Suprapubic skin (tissue), 4 donors: ENCODE data around the gene ANKRD28. TPM values are rescaled to one million over a fixed set of nuclear protein-coding genes. Genes with fewer than 3 reads are reported as not detected.

Experiments
- DNase-seq, 2 donors: peaks; one replicate each; pipeline ENCODE4 v3.0.0-alpha.2; 2019; ENCODE audit warnings: low spot score in 2 of 2
- H3K27ac ChIP-seq: fragments of 200-600 bp; sonication (generic); one replicate; pipeline ENCODE4 v1.5.1; 2019
- H3K27me3 ChIP-seq: fragments of 200-600 bp; sonication (generic); one replicate; pipeline ENCODE4 v1.5.1; 2019
- H3K36me3 ChIP-seq: fragments of 200-600 bp; sonication (generic); one replicate; pipeline ENCODE4 v1.5.1; 2019
- H3K4me1 ChIP-seq: fragments of 200-600 bp; sonication (generic); one replicate; pipeline ENCODE4 v1.5.1; 2019
- H3K4me3 ChIP-seq: fragments of 200-600 bp; sonication (generic); one replicate; pipeline ENCODE4 v1.5.1; 2019; ENCODE audit warnings: mild to moderate bottlenecking
- H3K9me3 ChIP-seq: fragments of 200-600 bp; sonication (generic); one replicate; pipeline ENCODE4 v1.5.1; 2019
- CTCF ChIP-seq, 2 donors: fragments of 200-600 bp in 1 of 2; fragments of 450-650 bp in 1 of 2; sonication (generic) in 1 of 2; IDR thresholded peaks; one replicate each; pipeline ENCODE4 v1.5.1; 2016 to 2019; ENCODE audit warnings: antibody characterized with exemption in 2 of 2, mild to moderate bottlenecking in 1 of 2, moderate library complexity in 1 of 2
- EP300 ChIP-seq: sonication (generic); formaldehyde crosslinking; IDR thresholded peaks from one replicate; pipeline ENCODE4 v1.6.1; 2017; ENCODE audit warnings: antibody characterized with exemption
- POLR2A ChIP-seq, 2 donors: fragments of 450-650 bp; IDR thresholded peaks; one replicate each; pipeline ENCODE4 v1.6.1; 2017; ENCODE audit warnings: antibody characterized with exemption in 2 of 2, mild to moderate bottlenecking in 2 of 2, moderate library complexity in 2 of 2
- POLR2AphosphoS5 ChIP-seq, 3 donors: sonication (generic); formaldehyde crosslinking; IDR thresholded peaks; one replicate each; pipeline ENCODE4 v1.6.1; 2017; ENCODE audit warnings: antibody characterized with exemption in 3 of 3
- WGBS: methylation state at CpG from one replicate; pipeline ENCODE4 v1.1.5; 2018; 5-methylcytosine and 5-hydroxymethylcytosine counted together
- total RNA-seq, 4 donors: library from RNA; depleted of rRNA; stranded (reverse); fragments of >200 nt; gene quantifications; one replicate each; pipeline ENCODE4 v1.1.0, GENCODE V29; 2016

ANKRD28 gene
- total RNA-seq, 4 donors from 2014 or later: 24.4 to 62.3 (median 48.3) TPM

- TF ChIP-seq POLR2AphosphoS5 (IDR thresholded peaks at IDR 0.05) (no peak), POLR2A (IDR thresholded peaks at IDR 0.05) (no peak), EP300 (no peak), CTCF (IDR thresholded peaks at IDR 0.05) (no peak)
- 92% methylated on average over 2 of the region's 2 CpGs for WGBS
- no peak overlapping the region for H3K4me3 ChIP-seq
Observed at GRCh38 chr3:15839568-15839967, 41.8 kb upstream of the ANKRD28 start.

DNA sequence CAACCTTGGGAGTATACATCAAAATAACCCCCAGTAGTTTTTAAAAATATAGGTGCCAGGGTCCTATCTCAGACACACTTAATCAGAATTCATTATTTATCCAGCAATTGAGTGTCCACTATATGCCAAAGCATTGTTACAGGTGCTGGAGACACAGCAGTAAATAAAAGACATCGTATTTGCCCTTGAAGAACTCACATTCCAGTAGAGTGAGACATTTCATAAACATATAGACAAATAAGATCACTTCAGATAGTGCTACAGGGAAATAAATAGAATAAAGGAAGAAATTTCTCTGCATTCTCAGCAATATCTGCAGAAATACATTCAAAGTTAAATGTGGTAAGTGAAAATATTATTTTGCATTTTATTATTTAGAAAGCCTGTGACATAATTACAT is 34.1 kb upstream of the ANKRD28 start:
- H3K4me1 ChIP-seq: no peaks in the 10 kb centered on the region
- H3K27ac ChIP-seq: no peak overlapping the region
- H3K4me3 ChIP-seq: no peak overlapping the region
- H3K36me3 ChIP-seq: no peaks in the 10 kb centered on the region
- H3K27me3 ChIP-seq: no peaks in the 10 kb centered on the region
- TF ChIP-seq POLR2A (IDR thresholded peaks at IDR 0.05): no peak
- no peak for TF ChIP-seq POLR2AphosphoS5 (IDR thresholded peaks at IDR 0.05)
- TF ChIP-seq EP300: no peak
- TF ChIP-seq CTCF (IDR thresholded peaks at IDR 0.05): no peak
- no peak for DNase-seq
- H3K9me3 ChIP-seq: no peaks in the 10 kb centered on the region
- WGBS: 72% methylated on average over 1 of the region's 1 CpG

More at GRCh38 chr3:15839568-15839967, 41.8 kb upstream of the ANKRD28 start:
- no peak for DNase-seq
- no peak overlapping the region for H3K27ac ChIP-seq
- H3K4me1 ChIP-seq: no peaks in the 10 kb centered on the region
- no peaks in the 10 kb centered on the region for H3K27me3 ChIP-seq
- H3K36me3 ChIP-seq: no peaks in the 10 kb centered on the region
- no peaks in the 10 kb centered on the region for H3K9me3 ChIP-seq

- TF ChIP-seq EP300: no peak
- TF ChIP-seq CTCF (IDR thresholded peaks at IDR 0.05): no peak
- TF ChIP-seq POLR2AphosphoS5 (IDR thresholded peaks at IDR 0.05): no peak
- TF ChIP-seq POLR2A (IDR thresholded peaks at IDR 0.05): no peak
- 73% methylated on average over 4 of the region's 4 CpGs for WGBS
- Histone ChIP-seq H3K4me3 (no peak overlapping the region), H3K9me3 (no peaks in the 10 kb centered on the region), H3K27me3 (no peaks in the 10 kb centered on the region), H3K27ac (no peak overlapping the region), H3K36me3 (no peaks in the 10 kb centered on the region), H3K4me1 (peaks cover 11% of the 10 kb centered on the region)
- DNase-seq: no peak
Observed at GRCh38 chr3:15825016-15825415, 27.2 kb upstream of the ANKRD28 start.

DNA sequence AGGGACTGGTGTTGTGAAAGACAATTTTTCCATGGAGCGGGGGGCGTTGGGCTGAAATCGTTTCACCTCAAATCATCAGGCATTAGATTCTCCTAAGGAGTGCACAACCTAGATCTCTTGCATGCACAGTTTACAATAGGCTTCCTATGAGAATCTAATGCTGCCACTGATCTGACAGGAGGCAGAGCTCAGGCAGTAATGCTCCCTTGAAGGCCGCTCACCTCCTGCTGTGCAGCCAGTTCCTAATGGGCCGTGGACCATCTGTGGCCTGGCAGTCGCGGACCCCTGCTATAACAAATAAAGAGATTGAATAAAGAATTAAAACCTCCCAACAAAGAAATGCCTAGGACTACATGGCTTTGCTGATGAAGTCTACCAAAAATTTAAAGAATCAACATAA is 25.3 kb upstream of the ANKRD28 start:
- no peaks in the 10 kb centered on the region for H3K36me3 ChIP-seq
- no peaks in the 10 kb centered on the region for H3K9me3 ChIP-seq
- TF ChIP-seq CTCF (IDR thresholded peaks at IDR 0.05) (no peak), POLR2A (IDR thresholded peaks at IDR 0.05) (no peak), POLR2AphosphoS5 (IDR thresholded peaks at IDR 0.05) (no peak), EP300 (no peak)
- peaks cover 11% of the 10 kb centered on the region for H3K4me1 ChIP-seq
- H3K27ac ChIP-seq: no peak overlapping the region
- DNase-seq: no peak
- no peaks in the 10 kb centered on the region for H3K27me3 ChIP-seq
- WGBS: 89% methylated on average over 7 of the region's 7 CpGs
- no peak overlapping the region for H3K4me3 ChIP-seq

DNA sequence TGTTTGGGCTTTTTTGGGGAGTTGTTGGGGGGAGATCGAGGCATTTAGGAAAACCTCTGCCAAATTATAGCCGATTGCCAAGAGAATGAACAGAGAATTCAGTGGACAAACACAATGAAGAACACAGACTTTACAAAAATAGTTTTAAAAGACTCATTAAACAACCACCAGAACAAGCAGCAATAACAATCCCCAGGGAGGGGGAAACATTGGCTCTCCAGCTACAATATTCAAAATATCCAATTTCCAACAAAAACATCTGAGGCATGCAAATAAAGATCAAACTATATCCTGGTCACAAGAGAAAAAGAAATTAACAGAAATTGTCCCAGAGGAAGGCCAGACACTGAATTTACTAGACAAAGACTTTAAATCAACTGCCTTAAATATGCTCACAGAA is 24.5 kb upstream of the ANKRD28 start:
- 70% methylated on average over 2 of the region's 2 CpGs for WGBS
- no peak for DNase-seq
- H3K27me3 ChIP-seq: no peaks in the 10 kb centered on the region
- no peak overlapping the region for H3K27ac ChIP-seq
- H3K9me3 ChIP-seq: no peaks in the 10 kb centered on the region
- no peaks in the 10 kb centered on the region for H3K36me3 ChIP-seq
- TF ChIP-seq CTCF (IDR thresholded peaks at IDR 0.05) (no peak), POLR2A (IDR thresholded peaks at IDR 0.05) (no peak), EP300 (no peak), POLR2AphosphoS5 (IDR thresholded peaks at IDR 0.05) (no peak)
- H3K4me1 ChIP-seq: peaks cover 11% of the 10 kb centered on the region
- H3K4me3 ChIP-seq: no peak overlapping the region
